ENCODE data around the gene MRPS6. TPM values are rescaled to one million over a fixed set of nuclear protein-coding genes. Genes with fewer than 3 reads are reported as not detected.

The MRPS6 gene
- total RNA-seq, 1 experiment from 2014 or later = 55.1 TPM

DNA sequence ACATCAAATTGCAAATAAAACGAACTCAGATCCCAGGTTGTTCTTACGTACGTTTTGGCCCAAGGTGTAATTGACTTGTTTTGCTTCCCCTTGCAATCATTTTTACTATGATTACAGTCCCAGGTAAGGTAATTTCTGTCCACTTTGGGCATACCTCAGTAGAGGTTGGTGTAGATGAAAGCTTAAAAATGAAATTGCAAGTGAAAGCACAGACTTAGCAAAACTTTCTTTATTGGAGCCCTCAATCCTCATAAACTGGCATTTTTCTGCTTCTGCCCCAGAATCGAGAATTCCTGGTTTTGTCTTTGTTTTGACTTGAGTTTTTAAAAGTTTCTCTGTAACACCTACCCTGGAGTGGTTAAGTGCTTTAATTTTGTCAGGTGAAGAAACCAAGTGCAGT is 9.4 kb downstream of the MRPS6 start:
- POLR2A ChIA-PET = no interaction called here
- intact Hi-C loops (cut with micrococcal nuclease) = no loop called here

More for the DNA sequence above, 9.4 kb downstream of the MRPS6 start:
- CTCF ChIA-PET = interaction anchor here (1.7 kb wide), 1 partner anchor 9 kb away, joined by 7 read pairs; no protein-coding TSS in a partner anchor
- Histone ChIP-seq H3K4me2 (ENCODE audit: low read length) (no peak overlapping the region), H3K36me3 (ENCODE audit: control insufficient read depth in 1 of 2, insufficient read depth in 2 of 2, low read length in 2 of 2) (no peaks in the 10 kb centered on the region; a peak in 1 of 4 replicates), H3K9me2 (ENCODE audit: insufficient read depth) (no peaks in the 10 kb centered on the region), H3K9ac (ENCODE audit: low read length) (no peak overlapping the region), H2AFZ (ENCODE audit: low read depth, low read length, poor library complexity, severe bottlenecking) (no peak overlapping the region), H3K27me3 (ENCODE audit: insufficient read depth, low read length) (no peaks in the 10 kb centered on the region), H4K20me1 (ENCODE audit: insufficient read depth) (no peaks in the 10 kb centered on the region), H3K27ac (ENCODE audit: low read depth, low read length) (no peak overlapping the region), H3K79me2 (ENCODE audit: insufficient read depth, low read length) (peaks cover 95% of the 10 kb centered on the region), H3K4me1 (ENCODE audit: control insufficient read depth in 1 of 2, insufficient read depth in 2 of 2, low read length in 2 of 2) (no peaks in the 10 kb centered on the region; a peak in 1 of 4 replicates), H3K4me3 (replicated peaks in 1 of 2; ENCODE audit: low read depth in 1 of 2, low read length in 2 of 2) (no peak overlapping the region), H3K9me3 (ENCODE audit: control insufficient read depth in 1 of 2, insufficient read depth in 1 of 2, low read depth in 1 of 2, low read length in 2 of 2) (no peaks in the 10 kb centered on the region)
- BruUV-seq (replicated peaks) = no TSS peak
- ATAC-seq (no peak), DNase-seq (ENCODE audit: low read depth, low spot score) (no peak)
- TF ChIP-seq SRF (IDR thresholded peaks at IDR 0.05; ENCODE audit: low read depth) = no peak
- no peak for TF ChIP-seq EZH2phosphoT487 (IDR thresholded peaks at IDR 0.05; ENCODE audit: borderline replicate concordance)
- no peak for TF ChIP-seq CEBPB (IDR thresholded peaks at IDR 0.05; ENCODE audit: low read depth)
- TF ChIP-seq, protein P1, sequence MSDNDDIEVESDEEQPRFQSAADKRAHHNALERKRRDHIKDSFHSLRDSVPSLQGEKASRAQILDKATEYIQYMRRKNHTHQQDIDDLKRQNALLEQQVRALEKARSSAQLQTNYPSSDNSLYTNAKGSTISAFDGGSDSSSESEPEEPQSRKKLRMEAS (IDR thresholded peaks at IDR 0.05) = no peak
- TF ChIP-seq CTCF (IDR thresholded peaks at IDR 0.05 in 2 of 3, conservative IDR thresholded peaks at IDR 0.05 in 1 of 3; ENCODE audit: borderline replicate concordance in 1 of 3, insufficient read depth in 1 of 3, low read depth in 2 of 3, low read length in 2 of 3) = no peak
- no peak for TF ChIP-seq EGR1 (IDR thresholded peaks at IDR 0.05; ENCODE audit: low read depth)
- RAD21 ChIA-PET (ENCODE audit: low non-redundant PET in 1 of 2, low total read pairs in 2 of 2, uncharacterized antibody in 2 of 2, unreplicated experiment in 2 of 2) = no interaction called here
